Colonic mucosa (tissue), 4 donors: Measurements from ENCODE around the gene GABPB2. TPM values are rescaled to one million over a fixed set of nuclear protein-coding genes. Genes with fewer than 3 reads are reported as not detected.
A peak's percentile ranks its signal among the peaks of the same experiment; 100 is the strongest.

ENCODE experiments used
- DNase-seq: peaks from one replicate; pipeline ENCODE4 v3.0.0-alpha.2; 2020
- H3K27ac ChIP-seq: fragments of 200-600 bp; one replicate; pipeline ENCODE4 v1.8.0; 2021
- H3K27me3 ChIP-seq: fragments of 200-600 bp; one replicate; pipeline ENCODE4 v1.8.0; 2021
- H3K36me3 ChIP-seq: fragments of 200-600 bp; one replicate; pipeline ENCODE4 v1.8.0; 2021
- H3K4me1 ChIP-seq: fragments of 200-600 bp; one replicate; pipeline ENCODE4 v1.8.0; 2021; ENCODE audit warnings: mild to moderate bottlenecking
- H3K4me3 ChIP-seq: fragments of 200-600 bp; one replicate; pipeline ENCODE4 v1.8.0; 2021
- H3K9ac ChIP-seq, 2 donors: one replicate each; pipeline ENCODE4 v1.7.0; 2013; ENCODE audit warnings: control low read depth in 2 of 2, low read depth in 2 of 2, low read length in 2 of 2
- H3K9me3 ChIP-seq: fragments of 200-600 bp; one replicate; pipeline ENCODE4 v1.8.0; 2021
- CTCF ChIP-seq: fragments of 200-600 bp; IDR thresholded peaks from one replicate; pipeline ENCODE4 v1.8.0; 2022; ENCODE audit warnings: antibody characterized with exemption, mild to moderate bottlenecking
- intact Hi-C: fragments of 100-400 bp; cut with DNase I; formaldehyde crosslinking; loops from one replicate; pipeline ENCODE4 v1.14.1; 2022
- total RNA-seq, 2 donors: library from RNA; stranded (reverse); fragmentation: NEBNext Ultra II Directional in 1 of 2; extraction: Animal tissue kit (Norgen Biotek cat#: 25700) in 1 of 2; gene quantifications; one replicate each; pipeline ENCODE4 v1.2.1, GENCODE V29; 2021
- donor health status: healthy.
- donor health status: DM: no; HTN: no; CAD: no.
- donor health status: DM: no; HTN: no; CAD: no.

The GABPB2 gene
- total RNA-seq, 2 donors from 2014 or later: 13.1 to 15.2 TPM

GRCh38 chr1:151128800-151129199 lies 58.2 kb downstream of the GABPB2 start:
- DNase-seq: no peak
- Histone ChIP-seq H3K36me3 (no peaks in the 10 kb centered on the region), H3K9me3 (no peaks in the 10 kb centered on the region), H3K9ac (no peak overlapping the region), H3K27me3 (peaks cover 8% of the 10 kb centered on the region), H3K4me3 (no peak overlapping the region), H3K27ac (no peak overlapping the region), H3K4me1 (no peaks in the 10 kb centered on the region)
- no peak for TF ChIP-seq CTCF
- intact Hi-C loops: no loop called here

- peaks cover 8% of the 10 kb centered on the region for H3K27me3 ChIP-seq
- H3K36me3 ChIP-seq: no peaks in the 10 kb centered on the region
- no peak overlapping the region for H3K27ac ChIP-seq
- H3K9ac ChIP-seq: peak overlapping the region in 1 of 2 donors; percentile 51
- intact Hi-C loops: no loop called here
- DNase-seq: peak; percentile 86
- H3K4me3 ChIP-seq: peak overlapping the region; percentile 27
- TF ChIP-seq CTCF: no peak
- no peaks in the 10 kb centered on the region for H3K9me3 ChIP-seq
- no peaks in the 10 kb centered on the region for H3K4me1 ChIP-seq
Measured at GRCh38 chr1:151130987-151131586, 60.5 kb downstream of the GABPB2 start.

- Histone ChIP-seq H3K27me3 (peaks cover 8% of the 10 kb centered on the region), H3K36me3 (no peaks in the 10 kb centered on the region), H3K4me3 (peak overlapping the region; percentile 27), H3K9me3 (no peaks in the 10 kb centered on the region), H3K27ac (no peak overlapping the region), H3K9ac (peak overlapping the region; percentile 50 to 51), H3K4me1 (no peaks in the 10 kb centered on the region)
- intact Hi-C loops: no loop called here
- no peak for TF ChIP-seq CTCF
- peak; percentile 38 for DNase-seq
Measured at GRCh38 chr1:151131701-151132334, 61.3 kb downstream of the GABPB2 start.

- TF ChIP-seq CTCF: no peak
- H3K4me3 ChIP-seq: peak overlapping the region; percentile 27
- intact Hi-C loops: no loop called here
- H3K27ac ChIP-seq: no peak overlapping the region
- DNase-seq: no peak
- peaks cover 8% of the 10 kb centered on the region for H3K27me3 ChIP-seq
- H3K36me3 ChIP-seq: no peaks in the 10 kb centered on the region
- no peak overlapping the region for H3K9ac ChIP-seq
- H3K9me3 ChIP-seq: no peaks in the 10 kb centered on the region
- H3K4me1 ChIP-seq: no peaks in the 10 kb centered on the region
Measured at GRCh38 chr1:151132335-151133017, 61.9 kb downstream of the GABPB2 start.

GRCh38 chr1:151133018-151133806 lies 62.7 kb downstream of the GABPB2 start:
- H3K27me3 ChIP-seq: peaks cover 8% of the 10 kb centered on the region
- H3K4me3 ChIP-seq: peak overlapping the region; percentile 27
- no peaks in the 10 kb centered on the region for H3K9me3 ChIP-seq
- DNase-seq: no peak
- no peak for TF ChIP-seq CTCF
- H3K27ac ChIP-seq: no peak overlapping the region
- no peaks in the 10 kb centered on the region for H3K36me3 ChIP-seq
- intact Hi-C loops: no loop called here
- H3K9ac ChIP-seq: no peak overlapping the region
- no peaks in the 10 kb centered on the region for H3K4me1 ChIP-seq
